ENCODE results near the gene CDC34.

CDC34 gene

GRCh38 chr19:543910-544608, 12.5 kb downstream of the CDC34 start, which contains the start of gene GZMM:
TSS of gene GZMM (plus strand) at chr19:544053. CDS start at chr19:544072, 19 bp downstream.
- H3K27me3 Mint-ChIP-seq, result no peaks in the 10 kb centered on the region
- H3K36me3 Mint-ChIP-seq, result peaks cover 3% of the 10 kb centered on the region
- H3K27ac Mint-ChIP-seq, result peak within 1 kb of the TSS; percentile 70
- H3K4me3 Mint-ChIP-seq, result peak within 1 kb of the TSS; percentile 87
- H3K9me3 Mint-ChIP-seq, result no peaks in the 10 kb centered on the region
- H3K4me1 Mint-ChIP-seq, result peaks cover 29% of the 10 kb centered on the region

- Mint-ChIP-seq H3K36me3 (peaks cover 3% of the 10 kb centered on the region), H3K27ac (no peak overlapping the region), H3K4me1 (peaks cover 29% of the 10 kb centered on the region), H3K4me3 (no peak overlapping the region), H3K27me3 (no peaks in the 10 kb centered on the region), H3K9me3 (no peaks in the 10 kb centered on the region)
These were observed 15.6 kb downstream of the CDC34 start for GRCh38 chr19:547117-547516.

- Mint-ChIP-seq H3K27me3 (no peaks in the 10 kb centered on the region), H3K27ac (no peak overlapping the region), H3K4me1 (peaks cover 29% of the 10 kb centered on the region), H3K36me3 (peaks cover 3% of the 10 kb centered on the region), H3K9me3 (no peaks in the 10 kb centered on the region), H3K4me3 (no peak overlapping the region)
These were observed 16.5 kb downstream of the CDC34 start for GRCh38 chr19:547836-548720.

- Mint-ChIP-seq H3K4me3 (no peak overlapping the region), H3K27ac (no peak overlapping the region)
These were observed 17.6 kb downstream of the CDC34 start for GRCh38 chr19:548886-549830.

GRCh38 chr19:554817-555216, 23.3 kb downstream of the CDC34 start:
- Mint-ChIP-seq H3K27ac (no peak overlapping the region), H3K36me3 (no peaks in the 10 kb centered on the region), H3K4me1 (no peaks in the 10 kb centered on the region), H3K27me3 (no peaks in the 10 kb centered on the region), H3K4me3 (no peak overlapping the region), H3K9me3 (no peaks in the 10 kb centered on the region)

More at GRCh38 chr19:548886-549830, 17.6 kb downstream of the CDC34 start:
- H3K9me3 Mint-ChIP-seq, result no peaks in the 10 kb centered on the region
- peaks cover 18% of the 10 kb centered on the region for H3K4me1 Mint-ChIP-seq
- H3K36me3 Mint-ChIP-seq, result peaks cover 3% of the 10 kb centered on the region
- no peaks in the 10 kb centered on the region for H3K27me3 Mint-ChIP-seq

- Mint-ChIP-seq H3K4me1 (no peaks in the 10 kb centered on the region), H3K27ac (no peak overlapping the region), H3K36me3 (no peaks in the 10 kb centered on the region), H3K27me3 (no peaks in the 10 kb centered on the region), H3K9me3 (no peaks in the 10 kb centered on the region), H3K4me3 (no peak overlapping the region)
These were observed 23.9 kb downstream of the CDC34 start for GRCh38 chr19:555474-555808.

GRCh38 chr19:556611-557382, 25.2 kb downstream of the CDC34 start:
- no peaks in the 10 kb centered on the region for H3K4me1 Mint-ChIP-seq
- H3K36me3 Mint-ChIP-seq, result no peaks in the 10 kb centered on the region
- H3K4me3 Mint-ChIP-seq, result no peak overlapping the region
- H3K27ac Mint-ChIP-seq, result no peak overlapping the region
- H3K9me3 Mint-ChIP-seq, result no peaks in the 10 kb centered on the region
- no peaks in the 10 kb centered on the region for H3K27me3 Mint-ChIP-seq

- H3K36me3 Mint-ChIP-seq, result no peaks in the 10 kb centered on the region
- H3K4me1 Mint-ChIP-seq, result no peaks in the 10 kb centered on the region
- H3K27ac Mint-ChIP-seq, result no peak overlapping the region
- H3K4me3 Mint-ChIP-seq, result no peak overlapping the region
- no peaks in the 10 kb centered on the region for H3K27me3 Mint-ChIP-seq
- no peaks in the 10 kb centered on the region for H3K9me3 Mint-ChIP-seq
These were observed 27.3 kb downstream of the CDC34 start for GRCh38 chr19:558770-559439.

GRCh38 chr19:560121-560520, 28.6 kb downstream of the CDC34 start:
- H3K4me3 Mint-ChIP-seq, result no peak overlapping the region
- H3K4me1 Mint-ChIP-seq, result no peaks in the 10 kb centered on the region
- no peaks in the 10 kb centered on the region for H3K36me3 Mint-ChIP-seq
- H3K27me3 Mint-ChIP-seq, result no peaks in the 10 kb centered on the region
- no peaks in the 10 kb centered on the region for H3K9me3 Mint-ChIP-seq
- no peak overlapping the region for H3K27ac Mint-ChIP-seq

GRCh38 chr19:566403-566802, 34.8 kb downstream of the CDC34 start:
- no peak overlapping the region for H3K4me3 Mint-ChIP-seq
- peaks cover 10% of the 10 kb centered on the region for H3K4me1 Mint-ChIP-seq
- no peaks in the 10 kb centered on the region for H3K27me3 Mint-ChIP-seq
- no peaks in the 10 kb centered on the region for H3K36me3 Mint-ChIP-seq
- peak overlapping the region; percentile 27 for H3K27ac Mint-ChIP-seq
- H3K9me3 Mint-ChIP-seq, result no peaks in the 10 kb centered on the region

- Mint-ChIP-seq H3K27ac (no peak overlapping the region), H3K4me3 (no peak overlapping the region), H3K27me3 (no peaks in the 10 kb centered on the region), H3K9me3 (no peaks in the 10 kb centered on the region), H3K36me3 (no peaks in the 10 kb centered on the region), H3K4me1 (peaks cover 11% of the 10 kb centered on the region)
These were observed 35.3 kb downstream of the CDC34 start for GRCh38 chr19:566844-567243.

GRCh38 chr19:567296-567900, 35.8 kb downstream of the CDC34 start:
- Mint-ChIP-seq H3K27me3 (no peaks in the 10 kb centered on the region), H3K36me3 (no peaks in the 10 kb centered on the region), H3K4me1 (peaks cover 15% of the 10 kb centered on the region), H3K27ac (no peak overlapping the region), H3K9me3 (no peaks in the 10 kb centered on the region), H3K4me3 (no peak overlapping the region)

- no peaks in the 10 kb centered on the region for H3K27me3 Mint-ChIP-seq
- H3K4me3 Mint-ChIP-seq, result no peak overlapping the region
- H3K9me3 Mint-ChIP-seq, result no peaks in the 10 kb centered on the region
- H3K36me3 Mint-ChIP-seq, result no peaks in the 10 kb centered on the region
- peaks cover 27% of the 10 kb centered on the region for H3K4me1 Mint-ChIP-seq
- peak overlapping the region; percentile 90 for H3K27ac Mint-ChIP-seq
These were observed 38.7 kb downstream of the CDC34 start for GRCh38 chr19:570251-570686.

- H3K27ac Mint-ChIP-seq, result peak overlapping the region; percentile 94
- peaks cover 27% of the 10 kb centered on the region for H3K4me1 Mint-ChIP-seq
- H3K36me3 Mint-ChIP-seq, result no peaks in the 10 kb centered on the region
- no peaks in the 10 kb centered on the region for H3K27me3 Mint-ChIP-seq
- H3K4me3 Mint-ChIP-seq, result peak overlapping the region; percentile 90
- H3K9me3 Mint-ChIP-seq, result no peaks in the 10 kb centered on the region
These were observed 39.5 kb downstream of the CDC34 start for GRCh38 chr19:570937-571565.
